Brain microvascular endothelial cell (primary cell): ENCODE measurements around the gene VWC2L.

Source experiments
- DNase-seq: peaks from one replicate; pipeline ENCODE4 v3.0.0-alpha.2; 2020
- H3K27ac ChIP-seq: fragments of 250-450 bp; sonication (Bioruptor Pico); 2 replicates; pipeline ENCODE4 v1.5.1; 2020; ENCODE audit warnings: mild to moderate bottlenecking, moderate library complexity
- H3K27me3 ChIP-seq: fragments of 250-450 bp; sonication (Bioruptor Pico); replicated peaks from 2 replicates; pipeline ENCODE4 v1.5.1; 2020; ENCODE audit warnings: mild to moderate bottlenecking
- H3K36me3 ChIP-seq: fragments of 250-450 bp; sonication (Bioruptor Pico); replicated peaks from 2 replicates; pipeline ENCODE4 v1.5.1; 2020; ENCODE audit warnings: mild to moderate bottlenecking
- H3K4me3 ChIP-seq: 2 replicates; pipeline ENCODE4 v1.5.1; 2011; ENCODE audit warnings: low read depth, mild to moderate bottlenecking, control low read depth, low read length, moderate library complexity
- in situ Hi-C: cut with HindIII; loops from 2 replicates; pipeline ENCODE4 v1.10.0; 2017; ENCODE audit warnings: low sequenced_read_pairs, low pct_ligation_motif_present
- TF ChIP-seq, protein P1 (sequence below): IDR thresholded peaks from 2 replicates; pipeline ENCODE4 v1.5.1; 2011; ENCODE audit warnings: low read depth, mild to moderate bottlenecking, moderate library complexity, low read length, control low read depth, inconsistent platforms; ENCODE audit errors: missing control alignments

The VWC2L gene

DNA sequence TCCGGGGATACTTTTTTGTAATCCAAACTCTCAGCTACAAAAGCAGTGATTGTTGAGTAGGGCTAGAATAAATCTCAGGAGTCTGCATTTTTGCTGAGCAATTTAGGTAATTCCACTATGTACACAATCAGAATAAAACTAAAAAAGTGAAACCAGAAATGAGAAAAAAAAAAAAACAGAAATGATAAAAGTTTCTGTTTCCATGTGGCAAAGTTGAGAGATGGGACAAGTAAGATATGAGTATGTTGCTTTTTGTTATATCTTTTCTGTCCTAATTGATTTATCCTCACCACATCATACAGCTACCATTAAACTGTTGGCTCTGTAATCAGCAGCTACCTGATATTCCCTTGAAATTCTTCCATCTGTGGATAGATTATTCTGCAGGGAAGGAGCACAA is 92.7 kb downstream of the VWC2L start:
- no peaks in the 10 kb centered on the region for H3K27me3 ChIP-seq
- H3K36me3 ChIP-seq = no peaks in the 10 kb centered on the region
- no peak overlapping the region for H3K27ac ChIP-seq
- in situ Hi-C loops = no loop called here
- TF ChIP-seq, protein P1, sequence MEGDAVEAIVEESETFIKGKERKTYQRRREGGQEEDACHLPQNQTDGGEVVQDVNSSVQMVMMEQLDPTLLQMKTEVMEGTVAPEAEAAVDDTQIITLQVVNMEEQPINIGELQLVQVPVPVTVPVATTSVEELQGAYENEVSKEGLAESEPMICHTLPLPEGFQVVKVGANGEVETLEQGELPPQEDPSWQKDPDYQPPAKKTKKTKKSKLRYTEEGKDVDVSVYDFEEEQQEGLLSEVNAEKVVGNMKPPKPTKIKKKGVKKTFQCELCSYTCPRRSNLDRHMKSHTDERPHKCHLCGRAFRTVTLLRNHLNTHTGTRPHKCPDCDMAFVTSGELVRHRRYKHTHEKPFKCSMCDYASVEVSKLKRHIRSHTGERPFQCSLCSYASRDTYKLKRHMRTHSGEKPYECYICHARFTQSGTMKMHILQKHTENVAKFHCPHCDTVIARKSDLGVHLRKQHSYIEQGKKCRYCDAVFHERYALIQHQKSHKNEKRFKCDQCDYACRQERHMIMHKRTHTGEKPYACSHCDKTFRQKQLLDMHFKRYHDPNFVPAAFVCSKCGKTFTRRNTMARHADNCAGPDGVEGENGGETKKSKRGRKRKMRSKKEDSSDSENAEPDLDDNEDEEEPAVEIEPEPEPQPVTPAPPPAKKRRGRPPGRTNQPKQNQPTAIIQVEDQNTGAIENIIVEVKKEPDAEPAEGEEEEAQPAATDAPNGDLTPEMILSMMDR = no peak
- no peak for DNase-seq
- no peak overlapping the region for H3K4me3 ChIP-seq

DNA sequence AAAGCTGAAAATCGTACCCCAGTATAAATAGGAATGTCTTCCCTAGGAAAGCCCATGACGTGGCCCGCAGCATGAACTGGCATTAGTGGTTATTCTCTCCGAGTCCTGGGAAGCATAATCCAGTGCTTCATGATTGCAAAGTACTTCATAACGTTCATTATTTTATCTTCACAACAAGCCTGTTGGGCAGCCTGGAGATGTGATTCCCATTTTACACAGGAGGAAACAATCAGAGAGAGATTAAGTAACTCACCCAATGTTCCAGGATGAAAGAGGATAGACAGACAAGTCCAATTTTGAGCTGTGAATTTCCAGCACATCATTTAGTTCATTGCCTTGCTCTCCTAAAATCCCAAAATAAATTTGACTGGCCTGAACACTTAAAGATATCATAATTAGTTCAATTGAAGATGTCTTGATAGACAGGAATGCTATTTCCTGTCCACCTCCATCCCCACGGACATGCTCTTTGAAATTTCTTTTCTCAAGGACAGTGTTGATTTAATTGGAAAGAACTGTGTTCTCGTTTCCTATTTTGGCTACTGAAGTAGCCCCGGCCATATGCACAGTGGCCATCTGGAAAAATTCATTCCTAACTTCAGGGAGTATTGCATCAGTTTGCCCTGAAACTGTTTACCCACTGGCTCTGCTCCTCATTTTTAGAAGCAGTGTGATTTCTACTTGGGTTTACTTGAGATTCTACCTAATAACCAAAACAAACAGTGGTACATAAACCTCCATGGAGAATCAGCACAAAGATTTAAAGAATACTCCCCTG is 93.9 kb downstream of the VWC2L start:
- H3K27me3 ChIP-seq = no peaks in the 10 kb centered on the region
- no peak for DNase-seq
- H3K36me3 ChIP-seq = no peaks in the 10 kb centered on the region
- no peak overlapping the region for H3K27ac ChIP-seq
- in situ Hi-C loops = no loop called here
- TF ChIP-seq, protein P1 = no peak
- H3K4me3 ChIP-seq = no peak overlapping the region

DNA sequence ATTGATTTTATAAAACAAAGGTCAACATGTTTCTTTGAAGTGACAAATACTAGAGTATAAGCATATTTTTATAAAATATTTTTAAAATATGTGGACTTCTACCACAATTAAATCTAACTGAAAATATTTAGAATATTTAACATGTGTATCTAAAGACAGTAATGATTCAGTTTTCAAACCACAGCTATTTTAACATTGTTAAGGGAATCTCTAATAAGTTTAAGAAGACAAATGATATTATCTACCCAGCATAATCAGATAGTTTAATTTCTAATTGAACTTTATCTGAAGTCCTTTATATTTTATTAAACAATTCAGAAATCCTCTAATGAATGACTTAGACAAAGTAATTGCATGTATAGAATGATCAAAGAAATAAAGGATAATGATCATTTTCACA is 96.2 kb downstream of the VWC2L start:
- in situ Hi-C loops = no loop called here
- DNase-seq = no peak
- Histone ChIP-seq H3K36me3 (no peaks in the 10 kb centered on the region), H3K27ac (no peak overlapping the region), H3K4me3 (no peak overlapping the region), H3K27me3 (no peaks in the 10 kb centered on the region)
- TF ChIP-seq, protein P1 = no peak

DNA sequence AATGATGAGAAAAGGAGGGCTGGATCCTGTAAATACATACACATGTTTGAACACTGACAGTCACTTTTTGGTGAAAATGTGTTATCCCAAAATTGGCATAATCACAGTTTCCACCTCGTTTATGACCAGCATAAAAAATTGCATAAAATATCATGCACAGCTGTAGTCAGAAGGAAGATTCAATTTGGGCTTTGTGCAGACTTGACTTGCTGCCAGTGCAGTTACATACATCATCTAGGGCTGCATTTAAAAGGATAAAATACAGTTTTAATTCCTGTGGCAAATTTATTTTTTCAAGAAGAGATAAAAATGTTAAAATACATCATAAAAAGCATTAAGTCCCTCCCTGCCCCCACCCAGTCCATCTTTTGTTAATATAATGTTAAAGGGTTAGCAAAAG is 103.8 kb downstream of the VWC2L start:
- Histone ChIP-seq H3K36me3 (no peaks in the 10 kb centered on the region), H3K4me3 (no peak overlapping the region), H3K27ac (no peak overlapping the region), H3K27me3 (no peaks in the 10 kb centered on the region)
- DNase-seq = no peak
- TF ChIP-seq, protein P1 = no peak
- in situ Hi-C loops = no loop called here

DNA sequence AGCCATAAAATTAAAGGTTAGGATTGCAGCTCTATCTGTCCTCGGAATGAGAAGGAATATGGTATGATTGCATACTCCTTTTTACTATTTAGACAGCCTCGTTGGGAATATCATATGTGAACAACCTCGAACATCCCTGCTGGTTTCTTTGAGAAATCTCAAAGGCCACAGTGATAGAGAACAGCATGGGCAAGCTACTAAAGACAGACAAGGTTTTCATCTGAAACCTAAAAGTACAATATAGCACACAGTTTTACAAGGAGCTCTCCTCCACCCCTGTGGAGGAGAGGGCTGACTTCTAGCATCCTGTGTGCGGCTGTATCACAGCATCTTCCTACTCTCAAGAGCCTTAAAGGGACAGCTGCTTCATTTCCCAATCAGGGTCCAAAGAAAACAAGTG is 104.3 kb downstream of the VWC2L start:
- no peak overlapping the region for H3K4me3 ChIP-seq
- no peaks in the 10 kb centered on the region for H3K27me3 ChIP-seq
- no peak overlapping the region for H3K27ac ChIP-seq
- TF ChIP-seq, protein P1 = no peak
- in situ Hi-C loops = no loop called here
- no peaks in the 10 kb centered on the region for H3K36me3 ChIP-seq
- no peak for DNase-seq
